ENCODE measurements around the gene AK2.
"Not testable (repeated sequence)": the region's sequence is repeated elsewhere in the genome, so short reads cannot be mapped to it uniquely, and the experiment has no call there.

AK2 gene

DNA sequence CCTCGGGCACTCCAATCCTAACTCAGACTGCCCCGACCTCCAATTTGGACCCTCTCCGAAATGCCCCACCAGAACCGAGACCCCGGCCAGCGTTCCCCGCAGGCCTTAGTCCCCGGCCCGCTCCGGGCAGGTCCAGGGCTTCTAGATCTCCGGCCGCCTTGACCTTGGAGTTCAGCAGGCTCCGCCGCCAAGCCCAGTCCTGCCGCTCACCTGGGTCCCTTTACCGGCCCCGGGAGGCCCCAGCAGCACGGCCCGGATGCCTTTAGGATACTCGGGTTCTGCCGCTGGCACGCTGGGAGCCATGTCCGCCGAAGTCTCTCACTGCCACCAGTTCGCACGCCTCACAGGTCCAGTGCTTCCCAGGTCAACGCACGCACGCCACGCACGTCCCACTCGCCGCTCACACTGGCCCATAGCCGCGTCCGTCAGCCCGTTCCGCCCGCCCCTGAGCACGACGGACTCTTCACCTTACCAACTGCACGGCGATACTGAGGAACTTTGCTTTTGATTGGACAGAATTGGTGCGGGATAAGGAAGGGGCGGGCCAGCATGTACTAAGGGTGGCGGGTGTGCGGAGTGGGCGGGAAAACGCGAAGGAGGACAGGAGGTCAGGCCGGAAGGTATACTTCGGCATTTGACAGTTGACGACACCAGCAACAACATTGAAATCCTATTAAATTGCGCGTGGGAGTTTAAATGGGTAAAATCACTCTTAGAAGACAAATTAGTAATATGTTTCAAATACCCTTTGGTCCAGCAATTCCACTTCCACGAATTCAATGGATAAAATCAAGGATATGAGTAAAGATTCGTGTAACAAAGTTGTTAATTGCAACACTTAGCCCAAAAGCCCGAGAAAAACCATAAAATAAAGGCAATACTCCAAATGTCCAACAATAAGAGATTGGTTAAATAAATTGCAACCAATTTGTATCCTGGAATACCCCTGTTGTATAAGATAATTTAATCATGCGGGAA, at the start of gene AK2:
AK2 (minus strand) TSS at position 358 of the 978 bp plus-strand sequence; CDS start at position 303, 55 bp downstream.
- peak; percentile 97 for DNase-seq (ENCODE audit: low spot score)

DNA sequence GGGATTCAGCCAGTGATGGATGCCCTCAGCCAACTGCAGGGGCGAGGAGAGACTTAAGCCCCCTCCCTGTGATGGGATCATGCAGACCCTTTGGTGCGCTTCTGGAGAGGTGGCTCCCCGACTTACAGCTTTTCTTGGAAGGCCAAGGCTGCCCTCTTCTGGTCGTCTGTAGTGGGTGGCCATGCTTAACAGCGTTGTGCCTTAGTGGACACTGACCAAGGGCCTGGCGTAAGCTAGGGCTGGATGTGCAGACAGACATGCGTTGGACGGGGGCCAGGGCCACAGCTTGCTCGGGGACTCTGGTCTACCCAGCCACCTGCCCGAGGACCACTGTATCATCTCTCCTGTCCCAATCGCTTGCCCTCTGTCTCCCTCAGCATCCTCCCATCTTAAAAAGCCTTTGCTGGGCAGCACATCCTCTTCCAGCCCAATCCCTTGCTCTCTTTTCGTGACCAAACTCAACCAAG, 49.7 kb upstream of the AK2 start:
- peak; percentile 66 for DNase-seq (ENCODE audit: low spot score)

DNA sequence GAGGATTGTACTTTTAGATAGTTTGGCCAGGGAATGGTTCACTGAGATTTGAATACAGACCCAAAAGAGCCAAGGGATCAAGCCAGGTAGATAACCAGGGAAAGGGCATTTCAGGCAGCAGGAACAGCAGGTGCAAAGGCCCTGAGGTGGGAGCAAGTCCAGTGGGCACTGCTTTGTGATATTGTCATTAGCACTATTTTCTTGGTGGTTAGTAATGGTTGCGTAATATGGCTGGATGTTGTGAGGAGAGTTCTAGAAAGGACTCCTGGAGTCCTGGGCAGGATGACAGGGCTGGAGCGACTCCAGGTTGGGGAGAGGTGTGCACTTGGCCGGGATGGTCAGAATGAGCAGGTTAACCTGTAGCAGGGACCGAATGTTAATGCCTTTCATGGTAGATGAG, 48.6 kb upstream of the AK2 start:
- no peak for DNase-seq (ENCODE audit: low spot score)

DNA sequence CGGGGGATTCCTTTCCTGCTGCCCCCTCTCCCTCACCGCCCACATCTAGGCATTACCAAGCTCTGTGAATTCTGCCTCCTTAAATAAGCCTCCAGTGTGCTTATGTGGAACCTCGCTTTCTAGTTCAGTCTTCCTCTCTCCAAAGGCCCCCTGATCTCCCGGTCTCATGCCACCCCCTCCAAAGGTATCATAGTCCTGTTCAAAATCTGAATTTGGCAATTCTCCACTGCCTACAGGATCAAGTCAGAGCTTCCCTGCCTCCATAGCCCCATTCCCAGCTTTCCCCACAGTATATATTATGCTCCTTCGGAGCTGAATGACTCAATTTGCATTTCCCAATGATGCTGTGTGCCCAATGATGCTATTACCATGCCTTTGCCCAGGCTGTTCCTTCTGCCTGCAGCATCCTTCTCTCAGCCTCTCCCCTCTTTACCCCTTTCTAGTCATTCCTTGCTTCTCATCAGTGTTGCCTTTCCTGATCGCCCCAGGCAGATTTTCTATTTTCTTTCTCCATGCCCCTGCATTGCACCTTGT, 46.0 kb upstream of the AK2 start:
- no peak for DNase-seq (ENCODE audit: low spot score)

DNA sequence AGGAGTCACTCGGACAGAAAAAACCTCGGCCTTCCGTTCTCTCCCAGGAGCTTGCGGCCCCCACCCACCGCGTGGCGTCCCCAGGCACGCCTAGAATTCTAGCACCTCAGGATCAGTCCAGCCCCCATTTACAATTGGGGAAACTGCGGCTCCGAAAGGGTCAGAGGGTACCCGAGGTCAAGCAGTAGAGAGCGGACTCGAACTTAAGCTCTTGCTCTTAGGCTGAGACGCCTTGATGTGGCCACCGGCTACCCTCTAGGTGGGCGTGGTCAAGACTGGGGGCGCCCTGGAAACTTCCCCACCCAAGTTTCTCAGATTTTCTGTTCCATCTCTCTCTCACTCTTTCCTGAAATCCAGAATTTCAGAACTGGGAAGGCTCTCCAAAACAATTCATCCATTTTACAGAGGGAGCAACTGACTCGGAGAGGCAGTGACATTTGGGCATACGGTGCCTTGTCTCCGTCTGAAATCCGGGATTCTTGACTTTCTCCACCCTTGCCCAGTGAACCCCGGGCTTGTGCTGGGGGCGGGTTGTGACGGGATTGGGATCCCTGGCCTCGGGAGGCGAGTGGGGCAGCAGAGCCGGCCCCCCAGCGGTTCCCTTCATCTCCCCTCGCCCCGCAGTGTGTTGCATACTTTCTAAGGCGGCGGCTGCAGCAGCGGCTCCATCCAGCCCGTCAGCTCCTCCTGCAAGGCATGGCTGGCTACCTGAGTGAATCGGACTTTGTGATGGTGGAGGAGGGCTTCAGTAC, 45.0 kb upstream of the AK2 start:
- DNase-seq (ENCODE audit: low spot score), result no peak

DNA sequence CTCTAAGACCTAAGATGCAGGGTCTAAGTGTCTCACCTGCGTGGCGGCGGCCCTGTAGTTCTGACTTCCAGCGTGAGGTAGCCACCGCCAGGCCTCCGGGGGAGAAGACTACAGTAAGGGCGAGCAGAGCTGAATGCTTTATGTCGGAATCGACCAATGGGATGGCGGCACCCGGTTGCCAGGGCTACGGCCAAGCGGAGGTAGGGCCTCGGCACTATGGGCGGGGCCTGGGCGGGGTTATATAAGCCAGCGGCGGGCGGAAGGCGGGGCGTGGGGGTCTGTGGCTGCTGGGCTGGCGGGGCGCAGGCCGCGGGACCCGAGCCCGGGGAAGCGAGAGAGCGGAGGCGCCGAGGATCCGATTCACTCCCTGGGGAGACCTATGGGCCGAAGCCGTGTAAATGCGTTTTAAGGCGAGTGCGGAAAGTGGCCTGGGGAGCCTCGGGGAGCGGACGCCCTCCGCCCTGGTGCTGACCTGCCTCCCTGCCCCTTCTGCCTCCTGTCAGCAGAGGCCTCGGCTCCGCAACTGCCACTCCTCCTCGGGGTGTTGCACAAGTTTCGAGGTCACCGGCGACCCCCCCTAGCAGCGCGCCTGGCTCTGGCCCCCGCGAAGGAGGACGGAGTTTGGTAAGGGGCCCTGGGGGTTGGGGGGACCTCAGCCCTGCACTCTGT, 44.3 kb upstream of the AK2 start, which contains the start of gene AZIN2:
AZIN2 (plus strand) TSS at position 269 of the 669 bp plus-strand sequence. CDS start 1,097 bp downstream, outside the sequence.
- DNase-seq (ENCODE audit: low spot score), result peak; percentile 90

DNA sequence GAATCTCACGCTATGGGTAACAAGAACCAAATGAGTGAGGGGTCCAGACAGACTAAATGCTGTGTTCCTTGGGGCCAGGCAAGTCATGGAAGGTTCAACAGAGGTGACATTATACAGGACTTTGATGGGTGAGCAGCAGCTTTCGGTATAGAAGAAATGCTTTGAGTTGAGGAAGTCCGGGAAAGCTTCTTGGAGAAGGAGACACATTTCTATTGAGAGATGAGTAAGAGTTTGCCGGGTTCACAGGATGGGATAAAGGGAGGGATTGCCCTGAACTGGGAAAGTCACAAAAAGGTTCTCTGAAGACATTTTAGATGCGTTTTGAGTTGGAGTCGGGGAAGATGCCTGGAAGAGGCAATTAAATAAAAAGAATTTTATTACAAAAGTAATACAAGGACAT, 43.7 kb upstream of the AK2 start:
- DNase-seq (ENCODE audit: low spot score), result no peak

DNA sequence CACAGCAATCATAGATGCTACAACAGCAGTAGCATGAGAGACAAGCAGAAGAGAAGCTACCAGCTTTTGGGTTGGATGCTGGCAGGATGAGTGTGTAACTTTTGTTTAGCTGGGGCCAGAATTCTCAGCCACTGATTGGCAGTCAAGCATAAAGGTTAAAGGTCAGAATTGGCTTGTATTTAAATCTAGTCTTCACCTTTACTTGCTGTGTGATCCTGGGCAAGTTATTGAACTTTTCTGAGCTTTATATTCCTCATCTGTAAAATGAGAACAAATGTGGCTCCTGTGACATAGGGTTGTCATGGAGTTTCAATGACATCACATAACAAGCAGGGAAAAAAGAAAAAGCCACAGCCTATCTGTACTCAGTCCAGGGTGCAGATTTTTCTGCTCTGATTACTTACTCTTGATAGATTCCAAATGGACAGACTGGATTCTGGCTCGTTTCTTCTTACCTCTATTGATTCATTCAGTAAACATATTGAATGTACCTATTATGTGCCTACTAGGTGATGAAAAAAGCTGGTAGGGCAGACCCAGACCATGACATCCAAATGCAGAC, 41.4 kb upstream of the AK2 start:
- no peak for DNase-seq (ENCODE audit: low spot score)

DNA sequence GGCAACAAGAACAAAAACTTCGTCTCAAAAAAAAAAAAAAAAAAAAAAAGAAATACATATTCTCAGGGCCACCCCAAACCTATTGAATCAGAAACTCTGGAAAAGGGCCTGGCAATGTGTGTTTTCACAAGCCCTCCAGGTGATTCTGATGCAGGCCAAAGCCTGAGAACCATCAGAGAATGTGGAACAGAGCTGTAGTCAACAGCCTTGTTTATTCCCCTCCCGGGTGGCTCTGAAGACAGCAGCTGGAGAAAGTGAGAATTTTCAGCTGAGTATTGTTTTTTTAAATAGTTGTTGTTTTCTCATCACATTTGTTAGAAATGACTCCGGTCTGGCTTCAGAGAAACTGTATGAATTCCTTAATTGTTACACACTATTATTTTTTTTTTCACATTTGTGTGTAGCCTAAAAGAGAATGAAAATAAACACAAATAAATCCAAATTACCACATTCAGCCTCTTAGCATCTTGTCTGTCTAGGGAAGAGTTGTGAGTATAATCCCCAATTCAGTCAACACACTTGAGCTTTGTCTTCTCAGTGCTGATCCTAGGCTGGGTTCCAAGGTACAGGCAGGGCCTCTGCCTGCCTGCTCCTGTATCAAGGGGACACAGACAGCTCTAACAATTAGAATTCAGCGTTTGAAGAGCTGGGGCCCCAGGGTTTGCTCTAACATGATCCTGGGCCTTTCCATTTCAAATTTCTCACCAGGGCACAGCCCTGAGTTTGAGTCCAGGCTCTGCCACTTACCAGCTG, 37.7 kb upstream of the AK2 start:
- no peak for DNase-seq (ENCODE audit: low spot score)

DNA sequence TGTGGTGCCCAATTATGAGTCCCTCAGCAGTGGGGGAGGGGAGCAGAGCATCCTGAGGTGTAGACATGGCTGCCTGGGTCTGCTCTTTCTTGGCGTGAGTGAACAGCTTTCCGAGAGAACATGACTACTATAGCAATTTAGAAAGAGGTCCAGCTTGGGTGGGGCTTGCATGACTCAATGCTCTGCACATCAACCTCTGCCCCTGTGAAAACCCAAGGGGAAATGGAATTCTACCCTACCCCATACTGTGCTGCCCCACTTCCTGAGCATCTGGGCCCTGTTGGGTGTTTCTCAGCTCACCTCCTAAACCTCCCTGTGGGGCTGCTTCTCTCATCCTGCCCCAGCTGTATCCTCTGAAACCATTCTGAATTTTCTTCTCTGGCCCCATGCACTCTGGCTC, 36.0 kb upstream of the AK2 start:
- DNase-seq (ENCODE audit: low spot score), result no peak

DNA sequence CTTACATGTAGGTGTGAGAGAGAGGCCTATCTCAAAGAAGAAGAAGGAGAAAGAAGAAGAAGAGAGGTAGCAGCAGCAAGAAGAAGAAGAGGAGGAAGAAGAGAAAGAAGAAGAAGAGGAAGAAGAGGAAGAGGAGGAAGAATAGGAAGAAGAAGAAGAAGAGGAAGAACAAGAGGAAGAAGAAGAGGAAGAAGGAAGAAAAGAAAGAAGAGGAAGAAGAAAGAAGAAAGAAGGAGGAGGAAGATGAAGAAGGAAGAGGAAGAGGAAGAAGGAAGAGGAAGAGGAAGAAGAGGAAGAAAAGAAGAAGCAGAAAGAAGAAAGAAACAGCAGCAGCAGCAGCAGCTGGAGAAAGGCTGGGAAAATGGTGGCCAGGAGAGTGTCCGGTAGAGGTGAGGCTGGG, 33.9 kb upstream of the AK2 start:
- no peak for DNase-seq (ENCODE audit: low spot score)

DNA sequence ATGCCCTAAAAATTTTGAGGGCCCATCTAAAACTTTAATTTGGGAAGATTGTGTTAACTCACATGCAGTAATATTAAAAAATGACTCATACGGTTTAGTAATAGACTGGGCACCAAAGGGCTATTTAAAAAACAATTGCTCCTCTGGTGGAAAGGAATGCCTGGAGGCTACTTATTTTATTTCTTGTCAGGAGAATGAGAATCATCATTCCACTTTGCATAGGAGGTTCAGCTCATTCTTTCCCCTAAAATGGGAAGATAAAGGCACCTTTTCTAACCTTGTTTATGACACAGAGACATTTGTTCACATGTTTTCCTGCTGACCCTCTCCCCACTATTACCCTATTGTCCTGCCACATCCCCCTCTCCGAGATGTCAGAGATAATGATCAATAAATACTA, 31.4 kb upstream of the AK2 start:
- not testable (repeated sequence) for DNase-seq (ENCODE audit: low spot score)

DNA sequence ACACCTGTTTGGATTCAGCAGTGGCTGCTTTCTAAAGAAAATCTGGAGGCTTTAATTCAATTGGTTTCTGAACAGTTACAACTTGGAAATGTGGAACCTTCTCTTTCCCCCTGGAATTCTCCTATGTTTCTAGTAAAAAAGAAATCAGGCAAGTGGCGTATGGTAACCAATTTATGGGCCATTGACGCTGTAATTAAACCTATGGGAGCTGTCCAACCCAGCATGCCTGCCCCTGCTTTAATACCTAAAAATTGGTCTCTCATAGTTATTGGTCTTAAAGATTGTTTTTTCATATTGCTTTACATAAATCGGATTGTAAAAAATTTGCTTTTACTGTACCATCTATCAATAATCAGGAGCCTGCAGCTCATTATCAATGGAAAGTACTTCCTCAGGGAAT, 29.8 kb upstream of the AK2 start:
- not testable (repeated sequence) for DNase-seq (ENCODE audit: low spot score)

DNA sequence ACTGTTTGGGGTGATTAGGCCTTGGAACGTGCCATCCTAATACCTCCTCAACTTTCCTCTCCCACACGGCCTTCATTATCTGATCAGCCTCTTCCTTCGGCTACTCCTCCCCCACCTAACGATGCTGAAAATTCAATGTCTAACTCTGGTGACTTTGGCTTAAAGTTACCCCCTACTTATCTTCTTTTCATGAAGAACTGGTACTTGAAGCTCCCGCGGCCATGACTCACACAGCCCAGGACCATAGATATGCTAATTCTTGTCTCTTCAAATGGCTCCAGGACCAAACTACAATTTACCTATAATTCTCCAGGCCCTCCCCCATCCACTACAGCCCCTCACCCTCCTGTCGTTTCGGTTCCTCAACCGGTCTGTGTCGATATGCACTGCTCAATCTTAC, 28.6 kb upstream of the AK2 start:
- no peak for DNase-seq (ENCODE audit: low spot score)

DNA sequence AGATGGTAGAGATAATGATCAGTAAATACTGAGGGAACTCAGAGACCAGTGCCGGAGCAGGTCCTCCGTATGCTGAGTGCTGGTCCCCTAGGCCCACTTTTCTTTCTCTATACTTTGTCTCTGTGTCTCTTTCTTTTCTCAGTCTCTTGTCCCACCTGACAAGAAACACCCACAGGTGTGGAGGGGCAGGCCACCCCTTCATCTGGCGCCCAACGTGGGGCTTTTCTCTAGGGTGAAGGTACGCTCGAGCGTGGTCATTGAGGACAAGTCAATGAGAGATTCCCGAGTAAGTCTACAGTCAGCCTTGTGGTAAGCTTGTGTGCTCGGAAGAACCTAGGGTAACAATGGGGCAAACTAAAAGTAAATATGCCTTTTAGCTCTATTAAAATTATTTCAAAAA, 27.6 kb upstream of the AK2 start:
- DNase-seq (ENCODE audit: low spot score), result not testable (repeated sequence)

DNA sequence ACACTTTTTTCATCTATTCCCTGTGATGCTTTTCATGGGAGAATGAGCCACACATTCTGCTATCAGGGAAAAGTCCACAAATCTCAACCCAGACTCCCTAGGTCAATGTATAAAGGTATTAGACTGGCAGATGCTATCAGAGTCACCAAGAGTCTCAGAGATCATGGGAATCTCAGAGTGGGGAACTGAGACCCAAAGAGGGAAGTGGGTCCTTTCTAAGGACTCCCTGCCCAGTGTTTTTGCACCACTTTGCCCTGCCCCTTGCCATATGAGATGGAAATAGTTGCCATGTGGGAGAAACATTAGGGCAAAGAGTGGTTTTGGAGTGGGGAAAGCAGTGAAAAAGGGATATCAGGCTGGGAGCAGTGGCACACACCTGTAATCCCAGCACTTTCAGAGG, 25.2 kb upstream of the AK2 start:
- DNase-seq (ENCODE audit: low spot score), result no peak

DNA sequence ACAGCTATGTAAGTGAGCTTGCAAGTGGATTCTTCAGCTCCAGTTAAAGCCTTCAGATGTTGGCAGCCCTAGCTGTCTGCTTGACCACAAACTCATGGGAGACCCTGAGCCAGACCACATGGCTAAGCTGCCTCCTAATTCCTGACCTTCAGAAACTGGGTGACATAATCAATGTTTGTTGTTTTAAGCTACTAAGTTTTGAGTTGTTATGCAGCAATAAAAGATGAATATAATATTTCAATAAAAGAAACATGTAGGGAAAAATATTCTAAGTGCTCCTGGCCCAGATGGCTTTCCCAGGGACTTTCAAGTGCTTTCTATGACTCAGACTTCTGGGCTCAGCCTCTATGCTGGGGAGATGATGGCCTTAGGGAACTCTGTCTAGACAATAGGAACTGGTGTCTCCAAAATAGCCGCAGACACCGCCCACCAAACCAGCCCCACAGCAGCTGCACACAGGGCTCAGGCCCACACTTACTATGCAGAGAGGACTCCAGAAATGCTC, 23.9 kb upstream of the AK2 start:
- DNase-seq (ENCODE audit: low spot score), result no peak

DNA sequence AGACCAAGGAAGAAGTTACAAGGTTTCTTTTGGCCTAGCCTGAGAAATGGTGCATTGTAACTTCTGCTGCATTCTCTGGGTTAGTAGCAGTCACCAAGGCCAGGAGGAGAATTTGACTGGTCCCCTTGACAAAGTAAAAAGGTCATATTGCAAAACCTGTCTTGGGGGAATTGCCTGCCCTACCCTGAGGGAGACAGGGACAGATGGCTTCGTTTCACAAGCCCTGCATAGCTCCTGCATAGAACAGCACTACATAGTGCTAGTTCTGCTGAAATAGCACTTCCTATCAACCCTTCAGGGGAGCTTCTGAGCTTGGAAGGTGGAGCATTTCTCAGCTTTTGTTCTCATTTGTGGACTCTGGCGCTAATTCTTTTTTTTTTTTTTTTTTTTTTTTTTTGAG, 20.4 kb upstream of the AK2 start:
- no peak for DNase-seq (ENCODE audit: low spot score)

DNA sequence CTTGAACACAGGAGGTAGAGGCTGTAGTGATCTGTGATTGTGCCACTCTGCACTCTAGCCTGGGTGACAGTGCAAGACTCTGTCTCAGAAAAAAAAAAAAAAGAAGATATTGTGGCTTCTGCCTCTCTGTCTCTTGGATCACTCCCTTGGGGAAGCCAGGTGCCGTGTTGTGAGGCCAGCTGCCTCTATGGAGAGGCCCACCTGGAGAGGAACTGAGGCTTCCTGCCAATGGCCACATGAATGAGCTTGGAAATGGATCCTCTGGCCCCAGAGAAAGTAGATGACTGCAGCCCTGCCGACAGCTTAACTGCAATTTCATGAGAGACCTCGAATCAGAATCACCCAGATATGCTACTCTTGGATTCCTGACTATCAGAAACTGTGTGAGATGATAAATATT, 19.7 kb upstream of the AK2 start:
- DNase-seq (ENCODE audit: low spot score), result no peak

DNA sequence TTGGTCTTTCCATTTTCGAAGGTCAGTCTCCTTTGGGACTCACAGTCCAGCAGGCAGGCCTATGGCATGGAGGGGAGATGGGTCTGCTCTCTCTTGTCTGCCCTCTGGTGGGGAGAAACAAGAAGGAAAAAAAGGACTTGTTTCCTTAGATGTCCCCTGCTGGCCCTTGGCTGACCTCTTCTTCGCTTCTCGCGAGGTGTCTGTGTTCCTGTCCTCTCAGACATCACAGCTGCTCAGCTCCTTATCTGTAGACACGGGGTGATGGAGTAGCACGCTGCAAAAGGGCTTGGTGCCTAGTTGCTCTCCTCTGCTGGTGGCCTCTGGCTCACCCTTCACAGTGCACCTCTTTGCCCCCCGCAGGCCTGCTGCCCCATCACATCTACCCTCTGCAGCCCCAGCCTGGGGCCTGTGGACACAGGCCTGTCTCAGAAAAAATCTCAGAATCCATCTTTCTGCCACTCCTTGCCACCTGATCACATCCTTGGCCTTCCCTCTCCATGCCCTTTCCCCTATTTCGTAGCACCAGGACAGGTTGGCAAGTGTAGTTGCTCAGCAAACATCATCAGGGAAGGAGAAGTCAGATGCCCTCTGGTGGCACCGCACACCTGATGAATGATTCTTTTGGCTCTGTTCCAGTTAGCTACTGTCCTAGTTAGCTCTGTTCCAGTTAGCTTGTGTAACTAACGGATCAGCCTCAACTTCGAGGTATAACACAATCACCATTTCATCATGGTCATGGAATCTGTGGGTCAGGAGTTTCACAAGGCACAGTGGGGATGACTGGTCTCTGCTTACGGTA, 18.7 kb upstream of the AK2 start:
- DNase-seq (ENCODE audit: low spot score), result peak; percentile 73
